Measurements from ENCODE around the gene TLE7.

- TF ChIP-seq TAF1 (IDR thresholded peaks at IDR 0.05; ENCODE audit: borderline replicate concordance, insufficient read depth, low read length) (no peak), REST (IDR thresholded peaks at IDR 0.05; ENCODE audit: insufficient read depth in 1 of 2, low read depth in 2 of 2, low read length in 2 of 2) (no peak), POLR2AphosphoS5 (IDR thresholded peaks at IDR 0.05; ENCODE audit: low read depth, low read length) (no peak)
These were observed 34.7 kb upstream of the TLE7 start for GRCh38 chr16:71476457-71477124.

Measured in PFSK-1 (cell line).